H4 (cell line): ENCODE measurements around the gene ZC3H10. TPM values are rescaled to one million over a fixed set of nuclear protein-coding genes. Genes with fewer than 3 reads are reported as not detected.
"Not testable (repeated sequence)": the region's sequence is repeated elsewhere in the genome, so short reads cannot be mapped to it uniquely, and the experiment has no call there.

Experiments used
- DNase-seq: peaks from one replicate; pipeline ENCODE4 v3.0.0-alpha.2; 2015; ENCODE audit warnings: low spot score
- total RNA-seq: library from RNA; depleted of rRNA; stranded (reverse); fragments of >200 nt; shearing (Covaris generic); gene quantifications from 2 replicates; pipeline ENCODE4 v1.2.3, GENCODE V29; 2014; rRNA removed

ZC3H10 gene
- 1.9 and 2.4 TPM in 2 replicates for total RNA-seq

DNA sequence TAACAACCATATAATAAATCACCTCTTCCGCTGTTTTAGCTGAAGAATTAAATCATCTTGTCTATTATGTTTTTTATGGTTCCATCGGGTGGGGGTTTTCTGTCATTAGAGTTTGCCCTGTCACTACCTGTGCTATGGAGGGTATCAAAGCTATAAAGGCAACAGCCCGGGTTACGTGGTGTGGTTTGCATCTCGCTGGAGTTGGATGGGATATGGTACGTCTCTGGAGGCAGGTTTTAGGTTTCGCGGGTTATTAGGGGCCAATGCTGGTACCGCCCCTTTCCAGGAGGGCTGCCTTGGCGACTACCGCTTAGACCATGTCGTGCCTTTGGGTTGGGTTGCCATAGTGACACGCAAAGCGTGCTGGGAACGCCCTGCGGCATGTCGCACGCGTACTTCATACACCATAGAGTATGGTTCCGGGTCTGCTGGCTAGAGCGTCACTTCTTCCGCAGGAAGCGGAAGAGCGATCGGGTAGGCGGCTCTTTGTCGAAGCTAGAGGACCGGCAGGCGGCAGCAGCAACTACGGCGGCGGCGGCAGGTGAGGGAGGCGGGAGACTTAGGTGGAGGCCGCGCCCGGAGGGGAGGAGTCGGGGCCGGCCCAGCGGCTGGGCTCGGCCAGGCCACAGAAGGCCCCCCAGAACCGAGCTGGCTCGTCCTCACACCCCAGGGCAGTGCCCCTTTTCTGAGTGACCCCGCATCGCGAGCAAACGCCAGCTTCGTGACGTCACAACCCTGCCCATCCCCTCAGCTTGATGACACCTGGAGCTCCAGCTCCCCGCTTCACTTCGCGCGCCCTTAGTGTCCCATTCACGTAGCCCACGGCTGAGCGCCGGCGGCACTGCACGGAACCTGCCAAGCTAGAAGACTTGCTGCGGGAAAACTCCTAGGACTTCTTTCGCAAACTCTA, at the start of gene ZC3H10:
ZC3H10 (plus strand) TSS at position 489 of the 910 bp plus-strand sequence. CDS start 2,297 bp downstream, outside the sequence.
- DNase-seq: peak; percentile 100

DNA sequence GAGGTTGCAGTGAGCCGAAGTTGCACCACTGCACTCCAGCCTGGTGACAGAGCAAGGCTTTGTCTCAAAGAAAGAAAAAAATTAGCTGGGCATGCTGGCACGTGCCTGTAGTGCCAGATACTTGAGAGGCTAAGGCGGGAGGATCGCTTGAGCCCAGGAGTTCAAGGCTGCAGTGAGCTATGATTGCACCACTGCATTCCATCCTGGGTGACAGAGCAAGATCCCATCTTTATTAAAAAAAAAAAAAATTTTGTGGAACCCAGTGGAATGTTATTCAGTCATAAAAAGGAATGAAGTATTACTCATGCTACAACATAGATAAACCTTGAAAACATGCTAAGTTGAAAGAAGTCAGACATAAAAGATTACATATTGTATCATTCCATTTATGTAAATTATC, 46.4 kb upstream of the ZC3H10 start:
- no peak for DNase-seq

- DNase-seq: no peak
These were observed 43.7 kb upstream of the ZC3H10 start for GRCh38 chr12:56074396-56074795.

DNA sequence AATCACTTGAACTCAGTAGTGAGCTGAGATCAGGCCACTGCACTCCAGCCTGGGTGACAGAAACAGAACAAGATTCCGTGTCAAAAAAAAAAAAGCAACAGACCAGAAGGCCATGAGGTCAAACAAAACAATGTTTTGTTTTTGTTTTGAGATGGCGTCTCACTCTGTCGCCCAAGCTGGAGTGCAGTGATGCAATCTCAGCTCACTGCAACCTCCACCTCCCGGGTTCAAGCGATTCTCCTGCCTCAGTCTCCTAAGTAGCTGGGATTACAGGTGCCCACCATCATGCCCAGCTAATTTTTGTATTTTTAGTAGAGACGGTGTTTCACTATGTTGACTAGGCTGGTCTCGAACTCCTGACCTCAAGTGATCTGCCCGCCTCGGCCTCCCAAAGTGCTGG, 40.1 kb upstream of the ZC3H10 start:
- not testable (repeated sequence) for DNase-seq

DNA sequence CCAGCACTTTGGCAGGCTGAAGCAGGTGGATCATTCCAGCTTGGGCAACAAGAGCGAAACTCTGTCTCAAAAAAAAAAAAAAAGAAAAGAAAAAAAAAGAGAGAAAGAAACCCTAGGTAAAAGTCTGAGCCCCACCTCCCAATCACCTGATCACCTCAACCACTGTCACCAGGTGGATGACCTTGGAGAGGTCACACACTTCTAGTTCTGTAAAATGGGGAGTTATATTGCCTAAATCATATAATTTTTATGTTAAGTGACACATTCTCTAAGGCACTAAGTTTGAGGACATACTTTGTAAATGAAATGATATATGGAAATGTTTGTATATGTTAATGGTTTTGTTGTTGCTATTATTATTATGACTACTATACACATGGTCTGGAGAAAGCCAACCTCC, 39.6 kb upstream of the ZC3H10 start:
- DNase-seq: no peak

GRCh38 chr12:56078931-56079722, 38.9 kb upstream of the ZC3H10 start:
- peak; percentile 64 for DNase-seq

- DNase-seq: peak; percentile 74
These were observed 38.1 kb upstream of the ZC3H10 start, which contains the start of gene ERBB3 for GRCh38 chr12:56079723-56080555. ERBB3 (plus strand) TSS chr12:56080165; CDS start chr12:56080301, 136 bp downstream.

GRCh38 chr12:56080556-56081138, 37.4 kb upstream of the ZC3H10 start:
- DNase-seq: no peak

DNA sequence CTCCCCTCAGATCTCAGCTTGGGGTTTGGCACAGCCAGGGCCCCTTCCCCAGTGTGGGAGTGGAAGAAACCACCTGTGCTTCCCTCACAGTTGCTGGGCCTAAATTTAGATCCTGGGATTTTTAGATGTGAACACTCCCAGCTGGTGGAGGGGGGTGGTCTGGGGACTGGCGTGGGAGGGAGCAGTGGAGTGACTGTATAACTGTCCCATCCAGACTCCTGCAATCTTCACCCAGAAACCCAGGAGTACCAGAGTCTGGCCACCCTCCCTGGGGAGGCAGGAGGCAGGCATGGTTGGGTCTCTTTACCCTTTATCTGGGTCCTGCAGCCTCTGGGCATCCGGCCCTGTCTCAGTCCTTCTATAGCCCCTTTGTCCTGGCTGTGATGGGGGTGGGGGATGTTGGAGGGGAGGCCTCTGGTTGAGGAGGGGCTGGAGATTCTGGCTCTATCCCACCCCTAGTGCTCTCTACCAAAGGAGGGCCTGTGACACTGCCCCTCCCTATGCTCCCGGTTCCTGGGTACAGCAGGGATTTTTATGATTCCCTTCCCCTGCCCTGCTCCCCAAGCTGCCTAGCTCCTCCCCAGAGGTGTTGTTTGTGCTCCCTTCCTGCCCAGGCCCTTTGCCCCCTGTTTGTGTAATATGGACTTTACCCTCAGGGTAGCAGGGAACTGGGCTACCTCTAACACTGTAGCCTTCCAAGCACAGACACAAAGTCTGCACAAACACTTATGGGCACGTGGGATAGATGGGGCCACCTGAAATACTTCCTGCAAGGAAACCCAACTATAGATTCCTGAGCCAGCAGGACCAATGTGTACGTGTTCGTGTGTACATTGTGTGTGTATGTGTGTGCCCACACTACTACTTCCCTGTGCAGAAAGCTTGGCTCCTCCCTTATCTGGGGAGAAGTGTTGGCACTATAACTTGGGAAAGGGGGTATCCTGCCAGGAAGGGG, 36.4 kb upstream of the ZC3H10 start:
- no peak for DNase-seq

- DNase-seq: no peak
These were observed 35.7 kb upstream of the ZC3H10 start for GRCh38 chr12:56082382-56082781.

GRCh38 chr12:56082967-56083366, 35.1 kb upstream of the ZC3H10 start:
- DNase-seq: no peak

DNA sequence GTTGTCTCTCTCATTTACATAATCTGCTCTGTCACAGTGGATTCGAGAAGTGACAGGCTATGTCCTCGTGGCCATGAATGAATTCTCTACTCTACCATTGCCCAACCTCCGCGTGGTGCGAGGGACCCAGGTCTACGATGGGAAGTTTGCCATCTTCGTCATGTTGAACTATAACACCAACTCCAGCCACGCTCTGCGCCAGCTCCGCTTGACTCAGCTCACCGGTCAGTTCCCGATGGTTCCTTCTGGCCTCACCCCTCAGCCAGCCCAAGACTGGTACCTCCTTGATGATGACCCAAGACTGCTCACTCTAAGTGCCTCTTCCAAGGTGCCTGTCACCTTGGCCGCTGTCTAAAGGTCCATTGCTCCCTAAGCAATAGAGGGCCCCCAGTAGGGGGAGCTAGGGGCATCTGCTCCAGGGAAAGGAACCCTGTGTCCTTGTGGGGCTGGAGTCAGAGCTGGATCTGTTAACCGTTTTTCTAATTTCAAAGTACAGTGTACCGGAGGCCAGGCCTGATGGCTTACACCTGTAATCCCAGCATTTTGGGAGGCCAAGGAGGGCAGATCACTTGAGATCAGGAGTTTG, 33.0 kb upstream of the ZC3H10 start:
- no peak for DNase-seq

DNA sequence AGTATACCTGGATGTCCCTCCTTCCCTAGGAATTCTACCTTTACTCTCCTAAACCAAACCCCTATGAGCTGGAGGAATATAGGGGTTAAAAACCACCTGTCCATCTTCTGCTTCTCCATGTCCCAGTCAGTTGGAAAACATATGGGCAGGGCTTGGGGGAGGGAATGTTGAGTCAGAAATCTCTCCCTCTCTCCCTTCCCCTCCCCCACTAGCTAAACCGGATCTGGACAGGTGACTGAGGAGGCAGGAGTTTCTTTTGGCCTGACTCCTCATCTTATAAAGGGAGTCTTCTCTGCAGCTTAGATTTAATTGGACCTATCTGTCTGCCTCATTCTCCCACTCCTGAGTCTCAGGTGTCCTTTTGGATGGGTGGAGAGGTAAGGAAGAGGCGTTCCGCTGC, 32.0 kb upstream of the ZC3H10 start:
- no peak for DNase-seq

DNA sequence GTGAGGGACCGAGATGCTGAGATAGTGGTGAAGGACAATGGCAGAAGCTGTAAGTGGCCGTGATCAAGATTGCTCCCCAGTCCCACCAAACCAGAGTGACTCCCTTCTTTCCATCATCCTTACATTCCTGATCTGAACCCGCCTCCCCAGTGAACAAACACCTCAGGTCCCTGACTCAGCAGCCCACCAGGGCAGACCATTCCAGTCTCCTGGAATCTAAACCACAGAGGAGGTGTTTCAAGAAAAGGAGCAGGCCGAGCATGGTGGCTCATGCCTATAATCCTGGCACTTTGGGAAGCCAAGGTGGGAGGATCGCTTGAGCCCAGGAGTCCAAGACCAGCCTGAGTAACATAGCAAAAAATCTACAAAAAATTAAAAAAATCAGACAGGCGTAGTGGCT, 31.5 kb upstream of the ZC3H10 start:
- DNase-seq: no peak

- no peak for DNase-seq
These were observed 30.8 kb upstream of the ZC3H10 start for GRCh38 chr12:56087220-56087619.

DNA sequence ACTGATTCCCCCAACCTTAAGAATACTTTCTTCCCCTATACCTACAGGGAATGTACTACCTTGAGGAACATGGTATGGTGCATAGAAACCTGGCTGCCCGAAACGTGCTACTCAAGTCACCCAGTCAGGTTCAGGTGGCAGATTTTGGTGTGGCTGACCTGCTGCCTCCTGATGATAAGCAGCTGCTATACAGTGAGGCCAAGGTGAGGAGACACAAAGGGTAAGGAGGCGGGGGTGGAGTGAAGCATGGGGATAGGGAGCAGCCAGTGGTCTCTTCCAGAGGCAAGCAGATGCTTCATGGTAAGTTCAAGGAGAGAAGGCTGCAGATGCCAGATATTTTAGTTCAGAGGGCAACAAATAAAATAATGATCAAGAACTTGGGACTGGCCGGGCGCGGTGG, 20.3 kb upstream of the ZC3H10 start:
- DNase-seq: no peak

DNA sequence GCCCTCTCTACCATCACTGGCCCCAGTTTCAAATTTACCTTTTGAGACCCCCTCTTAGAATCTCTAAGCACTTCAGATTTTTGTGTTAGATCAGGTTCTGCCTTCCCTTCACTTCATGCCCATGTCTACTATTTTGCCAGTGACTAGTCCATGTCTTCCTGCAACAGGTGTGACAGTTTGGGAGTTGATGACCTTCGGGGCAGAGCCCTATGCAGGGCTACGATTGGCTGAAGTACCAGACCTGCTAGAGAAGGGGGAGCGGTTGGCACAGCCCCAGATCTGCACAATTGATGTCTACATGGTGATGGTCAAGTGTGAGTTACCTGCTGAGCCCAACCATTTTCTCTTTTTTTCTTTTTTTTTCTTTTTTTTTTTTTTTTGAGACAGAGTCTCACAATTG, 19.5 kb upstream of the ZC3H10 start:
- DNase-seq: no peak

- DNase-seq: no peak
These were observed 18.3 kb upstream of the ZC3H10 start for GRCh38 chr12:56099787-56100186.

DNA sequence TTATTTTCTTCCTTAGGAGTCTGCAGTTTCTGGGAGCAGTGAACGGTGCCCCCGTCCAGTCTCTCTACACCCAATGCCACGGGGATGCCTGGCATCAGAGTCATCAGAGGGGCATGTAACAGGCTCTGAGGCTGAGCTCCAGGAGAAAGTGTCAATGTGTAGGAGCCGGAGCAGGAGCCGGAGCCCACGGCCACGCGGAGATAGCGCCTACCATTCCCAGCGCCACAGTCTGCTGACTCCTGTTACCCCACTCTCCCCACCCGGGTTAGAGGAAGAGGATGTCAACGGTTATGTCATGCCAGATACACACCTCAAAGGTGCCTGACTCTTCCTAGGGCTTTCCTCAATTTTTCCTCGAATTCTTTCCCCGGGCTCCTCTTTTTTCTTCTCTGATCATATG, 17.0 kb upstream of the ZC3H10 start:
- no peak for DNase-seq

DNA sequence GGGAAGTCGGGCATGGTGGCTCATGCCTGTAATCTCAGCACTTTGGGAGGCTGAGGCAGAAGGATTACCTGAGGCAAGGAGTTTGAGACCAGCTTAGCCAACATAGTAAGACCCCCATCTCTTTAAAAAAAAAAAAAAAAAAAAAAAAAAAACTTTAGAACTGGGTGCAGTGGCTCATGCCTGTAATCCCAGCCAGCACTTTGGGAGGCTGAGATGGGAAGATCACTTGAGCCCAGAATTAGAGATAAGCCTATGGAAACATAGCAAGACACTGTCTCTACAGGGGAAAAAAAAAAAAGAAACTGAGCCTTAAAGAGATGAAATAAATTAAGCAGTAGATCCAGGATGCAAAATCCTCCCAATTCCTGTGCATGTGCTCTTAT, 15.4 kb upstream of the ZC3H10 start:
- no peak for DNase-seq
